Kidney epithelial cell (primary cell): Measurements from ENCODE around the gene ALX4. TPM values are rescaled to one million over a fixed set of nuclear protein-coding genes. Genes with fewer than 3 reads are reported as not detected.

Experiments
- DNase-seq: peaks from one replicate; pipeline ENCODE4 v3.0.0-alpha.2; 2010; ENCODE audit warnings: low read depth
- H3K27me3 ChIP-seq: 2 replicates; pipeline ENCODE4 v1.6.0; 2011; ENCODE audit warnings: low read length; ENCODE audit not compliant: control insufficient read depth, insufficient read depth
- H3K36me3 ChIP-seq: 2 replicates; pipeline ENCODE4 v1.5.1; 2011; ENCODE audit warnings: low read length; ENCODE audit not compliant: control insufficient read depth, insufficient read depth
- H3K4me3 ChIP-seq: 2 replicates; pipeline ENCODE4 v1.5.1; 2011; ENCODE audit warnings: low read depth, mild to moderate bottlenecking, control low read depth, low read length
- total RNA-seq: library from RNA; depleted of rRNA; stranded (reverse); fragments of >200 nt; gene quantifications from 2 replicates; pipeline ENCODE4 v1.2.3, GENCODE V29; 2015
- TF ChIP-seq, protein P1 (sequence below): IDR thresholded peaks from 2 replicates; pipeline ENCODE4 v1.5.1; 2011; ENCODE audit warnings: mild to moderate bottlenecking, moderate library complexity, low read length, control low read depth, inconsistent platforms; ENCODE audit not compliant: insufficient read depth, poor library complexity, severe bottlenecking

Gene ALX4
- total RNA-seq, 1 donor from 2014 or later: not detected

DNA sequence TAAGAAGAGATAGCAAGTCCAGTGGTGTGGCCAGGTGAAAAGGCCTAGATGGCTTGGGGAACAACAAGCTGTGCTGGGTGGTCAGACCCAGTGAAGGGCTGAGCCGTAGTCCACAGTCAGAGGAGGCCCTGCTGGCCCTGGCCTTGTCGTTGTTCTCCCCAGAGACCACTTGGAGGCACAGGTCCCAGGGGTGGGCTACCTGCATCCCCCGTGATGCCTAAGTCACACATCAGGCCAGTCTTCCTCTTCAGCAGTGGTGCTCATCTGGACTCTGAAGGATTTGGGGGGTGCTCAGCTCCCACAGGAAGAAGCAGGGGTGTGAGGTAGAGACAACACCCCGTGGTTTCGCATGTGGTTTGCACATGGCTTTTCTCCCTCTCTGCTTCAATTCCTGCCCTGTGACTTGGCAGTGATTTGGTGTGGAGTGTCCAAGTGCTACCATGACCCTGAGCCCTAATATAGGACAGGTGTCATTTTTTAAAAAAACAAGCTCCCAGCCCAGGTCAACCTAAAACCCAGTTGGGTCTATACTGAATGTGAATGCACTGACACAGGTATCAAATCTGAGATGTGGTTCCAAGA, 51.0 kb downstream of the ALX4 start:
- H3K4me3 ChIP-seq: no peak overlapping the region
- no peak for DNase-seq
- TF ChIP-seq, protein P1, sequence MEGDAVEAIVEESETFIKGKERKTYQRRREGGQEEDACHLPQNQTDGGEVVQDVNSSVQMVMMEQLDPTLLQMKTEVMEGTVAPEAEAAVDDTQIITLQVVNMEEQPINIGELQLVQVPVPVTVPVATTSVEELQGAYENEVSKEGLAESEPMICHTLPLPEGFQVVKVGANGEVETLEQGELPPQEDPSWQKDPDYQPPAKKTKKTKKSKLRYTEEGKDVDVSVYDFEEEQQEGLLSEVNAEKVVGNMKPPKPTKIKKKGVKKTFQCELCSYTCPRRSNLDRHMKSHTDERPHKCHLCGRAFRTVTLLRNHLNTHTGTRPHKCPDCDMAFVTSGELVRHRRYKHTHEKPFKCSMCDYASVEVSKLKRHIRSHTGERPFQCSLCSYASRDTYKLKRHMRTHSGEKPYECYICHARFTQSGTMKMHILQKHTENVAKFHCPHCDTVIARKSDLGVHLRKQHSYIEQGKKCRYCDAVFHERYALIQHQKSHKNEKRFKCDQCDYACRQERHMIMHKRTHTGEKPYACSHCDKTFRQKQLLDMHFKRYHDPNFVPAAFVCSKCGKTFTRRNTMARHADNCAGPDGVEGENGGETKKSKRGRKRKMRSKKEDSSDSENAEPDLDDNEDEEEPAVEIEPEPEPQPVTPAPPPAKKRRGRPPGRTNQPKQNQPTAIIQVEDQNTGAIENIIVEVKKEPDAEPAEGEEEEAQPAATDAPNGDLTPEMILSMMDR: no peak

DNA sequence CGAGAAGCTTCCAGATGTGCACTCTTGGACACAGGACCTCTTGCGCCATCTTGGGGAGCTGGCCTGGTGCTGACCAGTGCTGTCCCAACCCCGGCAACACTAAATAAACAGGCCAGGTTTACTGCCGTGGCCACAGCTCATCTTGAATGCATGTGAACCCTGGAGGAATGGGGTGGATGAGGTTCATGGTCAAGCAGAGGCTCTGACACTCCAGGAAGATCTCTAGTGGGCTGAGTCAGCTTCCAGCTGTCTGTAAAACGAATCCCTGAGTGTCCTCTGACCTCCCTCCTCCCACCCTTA, 51.8 kb downstream of the ALX4 start:
- TF ChIP-seq, protein P1: no peak
- H3K36me3 ChIP-seq: no peaks in the 10 kb centered on the region
- H3K27me3 ChIP-seq: no peaks in the 10 kb centered on the region
- no peak for DNase-seq
- no peak overlapping the region for H3K4me3 ChIP-seq

More for the DNA sequence above, 51.0 kb downstream of the ALX4 start:
- Histone ChIP-seq H3K36me3 (no peaks in the 10 kb centered on the region), H3K27me3 (no peaks in the 10 kb centered on the region)

DNA sequence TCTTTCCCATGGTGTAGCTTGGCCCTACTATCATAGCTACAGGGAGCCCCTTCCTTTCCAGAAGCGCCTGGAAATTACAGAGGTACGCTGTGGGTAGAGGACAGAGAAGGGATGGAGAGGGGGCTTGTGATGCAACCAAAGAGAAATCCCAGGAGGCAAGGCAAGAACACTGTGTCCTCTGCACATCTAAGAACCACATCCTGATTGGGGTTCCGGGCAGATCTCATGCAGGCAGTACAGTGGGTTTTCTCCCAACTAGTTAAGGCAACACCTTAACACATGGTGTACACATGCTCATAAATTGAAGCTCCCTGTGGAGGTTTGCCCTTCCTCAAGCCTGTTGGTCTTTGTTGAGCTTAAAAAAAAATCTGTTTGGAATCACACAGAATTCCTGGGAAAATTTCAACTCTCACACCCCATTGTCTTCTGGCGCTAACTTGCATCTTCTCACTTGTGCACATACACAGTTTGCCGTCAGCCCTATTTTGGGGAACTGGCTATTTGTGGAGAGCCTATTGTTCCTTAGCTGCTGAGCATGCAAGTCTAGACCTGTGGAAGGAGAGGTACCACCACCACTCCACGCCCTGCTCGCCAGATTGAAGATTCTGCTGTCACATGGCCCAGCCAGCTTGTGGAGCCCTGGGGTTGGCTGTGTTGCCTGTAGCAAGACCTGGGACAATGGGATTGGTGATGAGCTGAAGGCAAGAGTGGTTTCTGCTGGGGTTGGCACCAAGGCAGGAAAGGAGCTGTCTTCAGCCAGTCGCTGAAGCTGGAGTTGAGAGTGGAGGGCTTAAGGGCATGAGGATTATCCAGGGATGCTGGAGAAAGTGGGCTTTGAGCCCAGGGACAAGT, 52.4 kb downstream of the ALX4 start:
- TF ChIP-seq, protein P1: no peak
- Histone ChIP-seq H3K4me3 (no peak overlapping the region), H3K36me3 (no peaks in the 10 kb centered on the region), H3K27me3 (no peaks in the 10 kb centered on the region)
- no peak for DNase-seq

DNA sequence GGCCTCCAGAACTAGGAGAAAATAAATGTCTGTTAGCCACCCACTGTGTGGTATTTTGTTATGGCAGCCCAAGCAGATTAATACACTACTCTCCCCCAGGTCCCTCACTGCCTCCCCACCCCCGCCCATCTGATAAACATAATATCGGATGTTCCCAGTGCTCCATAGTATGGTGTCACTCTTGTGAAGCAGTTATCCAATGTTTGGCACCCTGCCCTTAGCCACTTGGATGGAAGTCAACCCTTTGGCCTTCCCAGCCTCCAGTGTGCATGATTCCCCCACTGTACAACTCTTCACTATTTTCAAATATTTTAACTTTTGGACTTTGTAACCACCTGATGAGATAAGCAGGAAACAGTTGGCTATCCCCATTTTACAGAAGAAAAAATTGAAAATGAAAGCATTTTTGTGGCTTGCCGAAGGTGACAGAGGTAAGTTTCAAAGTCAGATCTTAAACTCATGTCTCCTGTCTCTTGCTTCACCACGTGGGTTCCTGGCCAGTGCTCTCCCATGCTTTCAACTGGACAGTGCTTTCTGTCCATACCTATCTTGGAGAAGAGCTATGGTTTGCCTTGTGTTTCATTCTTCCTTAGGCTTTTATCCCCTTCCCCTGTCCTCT, 53.2 kb downstream of the ALX4 start:
- no peaks in the 10 kb centered on the region for H3K36me3 ChIP-seq

DNA sequence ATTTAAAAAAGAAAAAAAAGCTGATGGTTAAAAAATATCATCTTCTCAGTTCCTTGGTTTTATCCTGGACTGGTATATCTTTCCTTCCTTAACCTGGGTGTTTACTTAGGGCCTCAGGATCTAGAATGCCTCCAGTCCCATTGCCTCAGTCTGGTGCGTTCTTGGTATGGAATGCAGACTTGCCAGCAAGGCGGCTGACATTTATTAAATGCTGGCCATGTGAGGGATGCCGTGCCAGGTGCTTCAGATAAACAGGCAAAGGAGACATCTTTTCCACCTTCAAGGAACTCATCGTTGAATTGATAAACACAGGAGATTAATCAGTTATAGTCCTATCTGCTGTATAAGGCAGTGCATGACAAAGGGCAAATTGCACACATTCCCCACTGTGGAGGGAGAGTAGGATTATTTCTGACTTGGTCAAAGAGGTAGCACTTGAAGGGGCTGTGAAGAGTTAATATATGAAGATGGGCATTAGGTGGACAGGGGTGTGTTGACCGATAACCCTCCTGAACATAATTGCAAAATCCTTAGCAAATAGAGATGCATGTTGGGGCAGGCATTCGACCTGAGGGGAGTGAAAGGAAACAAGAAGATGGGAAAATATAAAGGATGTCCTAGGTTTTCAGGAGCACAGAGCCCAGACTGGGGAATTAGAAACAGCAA, 54.4 kb downstream of the ALX4 start:
- TF ChIP-seq, protein P1: no peak
- no peaks in the 10 kb centered on the region for H3K36me3 ChIP-seq
- no peak for DNase-seq
- no peak overlapping the region for H3K4me3 ChIP-seq
- H3K27me3 ChIP-seq: no peaks in the 10 kb centered on the region

More for the DNA sequence above, 53.2 kb downstream of the ALX4 start:
- TF ChIP-seq, protein P1: no peak
- DNase-seq: no peak
- no peaks in the 10 kb centered on the region for H3K27me3 ChIP-seq
- H3K4me3 ChIP-seq: no peak overlapping the region
